HepG2 (cell line): ENCODE measurements around the gene RBM23. TPM values are rescaled to one million over a fixed set of nuclear protein-coding genes. Genes with fewer than 3 reads are reported as not detected.

Experiments used
- BORCS8-MEF2B ChIP-seq: sonication (generic); formaldehyde crosslinking; IDR thresholded peaks from 2 replicates; pipeline ENCODE4 v1.8.0; 2022; ENCODE audit warnings: mild to moderate bottlenecking, missing genetic modification reagents
- HNRNPK ChIP-seq: fragments of 200-400 bp; formaldehyde crosslinking; IDR thresholded peaks from 2 replicates; pipeline ENCODE4 v1.6.1; 2018; ENCODE audit warnings: low read length, low read depth, moderate library complexity, mild to moderate bottlenecking; ENCODE audit not compliant: poor library complexity, severe bottlenecking
- MED13 ChIP-seq: sonication (generic); formaldehyde crosslinking; IDR thresholded peaks from 2 replicates; pipeline ENCODE4 v1.5.0; 2020; ENCODE audit warnings: missing genetic modification reagents
- MIER3 ChIP-seq: IDR thresholded peaks from 2 replicates; pipeline ENCODE4 v1.6.1; 2016; ENCODE audit warnings: missing compliant biosample characterization, borderline replicate concordance
- MIXL1 ChIP-seq: IDR thresholded peaks from 2 replicates; pipeline ENCODE4 v1.6.1; 2016
- REXO4 ChIP-seq: sonication (generic); formaldehyde crosslinking; IDR thresholded peaks from 2 replicates; pipeline ENCODE4 v1.8.0; 2022; ENCODE audit warnings: missing genetic modification reagents, mild to moderate bottlenecking, borderline replicate concordance
- RFX3 ChIP-seq: IDR thresholded peaks from 2 replicates; pipeline ENCODE4 v1.6.1; 2016; ENCODE audit warnings: missing biosample characterization, missing genetic modification reagents
- RXRA ChIP-seq: sonication (generic); formaldehyde crosslinking; IDR thresholded peaks from 2 replicates; pipeline ENCODE4 v1.5.1; 2020; ENCODE audit warnings: missing genetic modification reagents
- SUZ12 ChIP-seq: fragments of 150-350 bp; IDR thresholded peaks from 2 replicates; pipeline ENCODE4 v1.6.1; 2014; ENCODE audit warnings: low read depth, low read length
- USF2 ChIP-seq, 2 experiments: sonication (generic) in 1 of 2; formaldehyde crosslinking in 1 of 2; IDR thresholded peaks; 2 replicates each; pipeline versions ENCODE4 v1.5.1 to v1.6.1; 2011 to 2020; ENCODE audit warnings: borderline replicate concordance in 1 of 2, low read depth in 1 of 2, low read length in 1 of 2, mild to moderate bottlenecking in 1 of 2, missing genetic modification reagents in 1 of 2, moderate library complexity in 1 of 2
- ZNF326 ChIP-seq: sonication (generic); formaldehyde crosslinking; IDR thresholded peaks from 2 replicates; pipeline ENCODE4 v1.4.0; 2020; ENCODE audit warnings: missing genetic modification reagents, borderline replicate concordance
- ZNF468 ChIP-seq: sonication (generic); formaldehyde crosslinking; IDR thresholded peaks from 2 replicates; pipeline ENCODE4 v1.8.0; 2022; ENCODE audit warnings: mild to moderate bottlenecking, moderate library complexity, missing genetic modification reagents
- ZNF501 ChIP-seq: sonication (generic); formaldehyde crosslinking; IDR thresholded peaks from 2 replicates; pipeline ENCODE4 v1.5.1; 2020; ENCODE audit warnings: mild to moderate bottlenecking, moderate library complexity, missing genetic modification reagents
- ZNF775 ChIP-seq: sonication (generic); formaldehyde crosslinking; IDR thresholded peaks from 2 replicates; pipeline ENCODE4 v1.4.0; 2020; ENCODE audit warnings: missing genetic modification reagents, mild to moderate bottlenecking, moderate library complexity, borderline replicate concordance
- ZSCAN9 ChIP-seq: IDR thresholded peaks from 2 replicates; pipeline ENCODE4 v1.6.1; 2016; ENCODE audit warnings: borderline replicate concordance
- polyA plus RNA-seq, 8 experiments: library from polyadenylated mRNA; depleted of rRNA in 3 of 8; stranded (reverse) in 7 of 8; unstranded in 1 of 8; fragments of >200 nt; fragmentation: Illumina TruSeq in 4 of 8; extraction: Trizol in 4 of 8; gene quantifications; 2 replicates each; pipeline versions ENCODE4 v1.2.1 to v1.2.3, GENCODE V29; 2011 to 2016; ENCODE audit warnings: low read depth in 4 of 8, missing spikeins in 1 of 8, mixed read lengths in 1 of 8; ENCODE audit not compliant: insufficient read depth in 1 of 8
- total RNA-seq, 5 experiments: library from RNA; depleted of rRNA; stranded (reverse); fragments of >200 nt; fragmentation: Illumina TruSeq; extraction: Trizol; gene quantifications; 2 replicates each; pipeline ENCODE4 v1.2.3, GENCODE V29; 2016; ENCODE audit warnings: low read depth in 1 of 5

Gene RBM23
- total and polyA plus RNA-seq, 2 of the 13 experiments (the other 11 are each of a cell fraction or from before 2014, with no cell fraction given), result 1.5 to 2.1 TPM

GRCh38 chr14:22847661-22848341 lies 71.1 kb downstream of the RBM23 start (continued):
- TF ChIP-seq ZNF326, result no peak
- TF ChIP-seq MIXL1, result no peak
- TF ChIP-seq ZNF775 (CRISPR knock-in tag), result no peak
- TF ChIP-seq USF2 (IDR thresholded peaks at IDR 0.05; ENCODE audit: low read depth, low read length), result no peak
- TF ChIP-seq USF2 (CRISPR knock-in tag; IDR thresholded peaks at IDR 0.05; ENCODE audit: borderline replicate concordance), result no peak
- 0 out of 2 replicates have a peak, but pooled peaks have one; percentile 13 for TF ChIP-seq RXRA
- no peak for TF ChIP-seq ZNF468 (CRISPR knock-in tag)
- TF ChIP-seq MED13 (CRISPR knock-in tag), result no peak
- no peak for TF ChIP-seq ZSCAN9 (CRISPR knock-in tag)
- TF ChIP-seq BORCS8-MEF2B (CRISPR knock-in tag), result 0 out of 2 replicates have a peak, but pooled peaks have one; percentile 53
- no peak for TF ChIP-seq RFX3 (CRISPR knock-in tag)
- TF ChIP-seq HNRNPK, result no peak
- TF ChIP-seq SUZ12, result no peak
- TF ChIP-seq MIER3 (CRISPR knock-in tag), result no peak
- no peak for TF ChIP-seq REXO4 (CRISPR knock-in tag)
- TF ChIP-seq ZNF501 (CRISPR knock-in tag), result 0 out of 2 replicates have a peak, but pooled peaks have one; percentile 18
